Measurements from ENCODE around the gene PODNL1.
"Not testable (repeated sequence)": the region's sequence is repeated elsewhere in the genome, so short reads cannot be mapped to it uniquely, and the experiment has no call there.

Gene PODNL1

DNA sequence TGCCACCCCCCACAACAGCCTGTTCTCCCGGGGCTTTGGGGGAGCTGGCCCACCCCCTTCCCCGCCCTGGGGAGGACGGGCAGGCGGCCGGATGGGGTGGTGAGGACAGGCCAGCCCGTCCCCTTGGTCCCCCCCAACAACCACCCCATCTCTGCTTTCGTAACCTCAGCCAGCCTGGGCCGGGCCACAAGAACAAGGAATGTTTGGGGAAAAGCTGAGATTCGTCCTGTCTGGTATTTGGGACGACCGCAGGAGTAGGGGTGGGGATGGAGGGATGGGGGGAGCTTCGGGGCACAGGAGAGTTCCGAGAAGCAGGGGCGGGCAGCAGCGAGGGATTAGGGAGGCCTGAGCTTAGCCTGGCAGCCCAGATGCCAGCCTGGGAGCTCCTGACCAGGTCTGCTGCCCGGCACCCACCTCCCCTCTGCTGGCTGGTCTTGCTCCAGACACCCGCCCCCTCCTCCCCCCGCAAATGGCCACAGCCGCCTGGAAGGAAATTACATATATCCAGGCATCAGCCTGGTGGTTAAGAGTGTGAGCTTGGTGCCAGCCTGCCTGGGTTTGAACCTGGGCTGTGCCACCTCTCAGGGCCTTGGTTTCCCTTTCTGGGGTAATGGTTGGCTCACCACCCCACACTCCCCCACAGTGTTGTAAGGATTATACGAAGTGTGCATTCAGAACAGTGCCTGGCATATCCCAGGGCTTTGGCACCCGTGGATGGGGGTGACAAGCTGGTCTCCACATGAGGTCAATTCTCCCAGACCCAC is at the start of gene PODNL1:
TSS of gene PODNL1 (minus strand) at position 117 of the 764 bp plus-strand sequence. CDS start 236 bp downstream, outside the sequence.
- DNase-seq (ENCODE audit: low spot score), result no peak

- DNase-seq (ENCODE audit: low spot score), result no peak
These were observed 49.1 kb upstream of the PODNL1 start for GRCh38 chr19:13987101-13987890.

GRCh38 chr19:13986348-13986904 is 48.2 kb upstream of the PODNL1 start:
- no peak for DNase-seq (ENCODE audit: low spot score)

- no peak for DNase-seq (ENCODE audit: low spot score)
These were observed 47.6 kb upstream of the PODNL1 start for GRCh38 chr19:13985771-13986347.

GRCh38 chr19:13984875-13985741 is 46.9 kb upstream of the PODNL1 start:
- DNase-seq (ENCODE audit: low spot score), result no peak

- DNase-seq (ENCODE audit: low spot score), result no peak
These were observed 46.0 kb upstream of the PODNL1 start for GRCh38 chr19:13984186-13984585.

DNA sequence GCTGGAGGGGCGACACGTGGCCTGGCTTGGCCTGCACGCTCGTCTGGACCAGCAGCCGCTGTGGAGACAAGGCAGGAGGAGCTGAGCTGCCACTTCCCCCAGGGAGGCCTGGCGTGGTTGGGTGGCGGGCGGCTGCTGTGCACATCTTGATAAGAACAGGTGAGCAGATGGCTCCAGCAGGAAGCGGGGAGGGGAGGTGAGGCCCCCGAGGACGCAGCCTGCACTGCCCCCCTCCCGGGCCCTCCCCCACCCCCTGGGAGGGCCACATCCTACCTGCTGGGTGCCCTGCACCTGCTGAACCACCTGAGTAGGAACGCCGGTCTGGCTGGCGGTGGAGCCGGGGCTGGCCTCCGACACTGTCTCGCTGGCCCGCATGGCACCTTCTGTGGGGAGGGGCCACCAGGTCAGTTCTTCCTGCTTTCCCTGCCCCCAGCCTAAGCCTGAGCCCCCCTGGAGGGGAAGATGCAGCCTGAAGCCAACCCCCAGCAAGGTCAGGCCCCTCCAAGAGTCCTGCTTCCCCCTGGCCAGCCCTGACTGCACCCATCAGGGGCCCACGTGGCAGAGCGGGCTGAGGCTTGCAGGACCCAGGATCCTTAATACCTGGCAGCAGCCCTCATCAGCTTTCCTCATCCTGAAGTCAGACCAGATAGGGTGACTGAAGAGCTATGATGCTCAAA is 45.1 kb upstream of the PODNL1 start:
- no peak for DNase-seq (ENCODE audit: low spot score)

DNA sequence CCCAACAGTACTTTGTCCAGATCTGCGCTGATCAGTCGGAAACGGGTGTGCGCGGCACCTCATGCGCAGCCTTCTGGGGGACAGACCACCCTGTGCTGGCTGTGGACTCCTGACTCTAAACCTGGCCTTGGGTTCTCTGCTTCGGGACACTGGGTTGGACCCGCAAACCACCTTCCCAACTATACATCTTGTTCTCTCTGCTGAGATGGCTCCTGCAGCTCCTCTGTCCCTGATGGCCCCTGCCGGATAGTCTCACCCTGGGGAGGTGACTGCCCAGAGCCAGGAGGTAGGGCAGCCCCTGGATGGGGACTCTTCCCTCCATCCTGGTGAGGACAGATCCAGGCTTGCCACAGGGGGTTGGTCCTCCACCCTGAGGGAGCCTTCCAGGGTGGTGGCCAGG is 44.6 kb upstream of the PODNL1 start:
- DNase-seq (ENCODE audit: low spot score), result no peak

- DNase-seq (ENCODE audit: low spot score), result no peak
These were observed 43.8 kb upstream of the PODNL1 start for GRCh38 chr19:13981988-13982501.

DNA sequence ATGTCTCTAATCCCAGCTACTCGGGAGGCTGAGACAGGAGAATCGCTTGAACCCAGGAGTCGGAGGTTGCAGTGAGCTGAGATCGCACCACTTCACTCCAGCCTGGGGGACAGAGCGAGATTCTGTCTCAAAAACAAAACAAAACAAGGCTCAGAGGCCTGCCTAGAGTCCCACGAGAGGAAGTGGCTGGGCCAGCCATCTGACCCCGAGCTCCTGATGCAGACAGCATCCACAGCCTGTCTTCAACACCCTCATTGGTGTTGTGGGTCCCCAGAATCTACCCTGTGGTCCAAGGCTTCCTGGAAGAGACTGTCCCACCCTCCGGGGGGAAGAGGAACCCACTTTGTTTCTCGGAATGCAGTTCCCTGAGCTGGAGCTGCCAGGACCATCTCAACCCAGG is 43.2 kb upstream of the PODNL1 start:
- no peak for DNase-seq (ENCODE audit: low spot score)

- DNase-seq (ENCODE audit: low spot score), result no peak
These were observed 42.8 kb upstream of the PODNL1 start for GRCh38 chr19:13981021-13981420.

- no peak for DNase-seq (ENCODE audit: low spot score)
These were observed 42.1 kb upstream of the PODNL1 start for GRCh38 chr19:13980340-13980739.

DNA sequence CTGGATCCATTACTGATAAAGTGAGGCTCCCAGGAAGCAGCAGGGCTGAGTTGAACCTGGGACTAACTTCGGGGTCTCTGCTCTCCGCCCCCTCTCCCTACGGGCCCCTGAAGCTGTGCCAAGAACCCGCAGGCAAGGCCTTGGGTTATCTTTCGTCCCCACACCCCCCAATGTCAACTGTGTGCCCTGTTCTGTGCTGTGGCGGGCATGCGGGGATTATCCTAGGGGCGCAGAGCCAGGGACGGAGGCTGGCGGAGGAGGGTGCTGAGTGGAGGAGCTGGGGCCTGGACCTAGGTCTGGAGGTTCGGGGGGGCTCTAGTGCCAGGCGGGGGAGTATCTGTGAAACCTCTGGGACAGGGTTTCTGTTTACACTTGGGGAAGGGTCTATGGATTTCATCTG is 41.5 kb upstream of the PODNL1 start:
- no peak for DNase-seq (ENCODE audit: low spot score)

- no peak for DNase-seq (ENCODE audit: low spot score)
These were observed 41.0 kb upstream of the PODNL1 start for GRCh38 chr19:13979244-13979615.

DNA sequence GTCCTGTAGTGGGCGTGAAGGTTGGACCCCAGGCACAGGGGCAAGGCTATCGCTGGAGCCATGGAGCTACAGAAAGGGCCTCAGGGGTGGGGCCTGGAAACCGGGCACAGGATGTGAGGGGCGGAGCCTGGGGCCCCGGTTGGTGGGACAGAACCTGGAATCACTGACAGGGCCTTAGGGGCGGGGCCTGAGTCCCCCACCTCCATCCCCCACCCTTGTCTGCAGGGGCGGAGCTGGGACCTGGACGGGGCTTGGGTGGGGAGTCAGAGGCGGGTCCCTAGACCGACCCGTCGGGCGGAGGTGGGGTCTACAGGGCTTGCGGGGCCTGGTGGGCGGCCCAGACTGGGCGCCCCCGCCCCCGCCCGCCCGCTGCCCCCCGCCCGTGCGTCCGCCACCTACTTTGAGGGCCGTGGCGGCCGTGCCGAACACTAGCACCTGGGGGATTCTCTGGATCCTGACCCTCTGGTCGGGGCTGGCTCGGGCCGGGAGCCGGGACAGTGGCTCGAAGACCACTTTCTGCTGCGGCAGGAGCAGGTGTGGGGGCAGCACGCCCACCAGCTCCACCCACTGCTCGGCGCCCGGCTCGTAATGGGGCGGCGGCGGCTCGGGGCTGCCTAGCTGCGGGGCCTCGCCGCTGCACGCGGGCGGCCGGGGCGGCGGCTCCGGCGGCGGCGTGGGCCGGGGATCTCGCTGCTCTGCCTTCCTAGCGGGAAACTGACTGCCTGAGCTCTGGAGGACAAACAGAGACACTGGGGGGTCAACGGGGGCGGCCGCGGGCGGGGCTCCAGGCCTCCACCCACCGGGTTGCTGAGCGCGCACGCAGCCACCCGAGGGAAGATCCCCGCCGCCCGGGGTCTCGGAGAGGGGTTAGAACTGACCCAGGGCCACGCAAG is 40.4 kb upstream of the PODNL1 start:
- DNase-seq (ENCODE audit: low spot score), result no peak

GRCh38 chr19:13977803-13978202 is 39.6 kb upstream of the PODNL1 start:
- no peak for DNase-seq (ENCODE audit: low spot score)

DNA sequence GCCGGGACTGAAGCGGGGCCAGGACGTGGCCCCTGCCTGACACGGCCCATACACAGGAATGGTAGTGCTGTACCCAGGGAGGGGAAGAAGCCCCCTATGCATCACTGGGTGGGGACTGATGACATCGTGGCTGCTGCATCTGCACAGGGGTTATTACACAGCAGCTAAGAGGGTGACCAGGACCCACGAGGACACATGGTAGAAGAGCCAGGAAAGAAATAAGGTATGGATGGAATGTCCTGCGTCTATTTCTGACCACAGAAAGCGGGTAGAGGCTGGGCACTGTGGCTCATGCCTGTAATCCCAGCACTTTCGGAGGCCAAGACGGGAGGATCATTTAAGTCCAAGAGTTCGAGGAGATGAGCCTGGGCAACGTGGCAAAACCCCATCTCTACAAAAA is 38.2 kb upstream of the PODNL1 start:
- DNase-seq (ENCODE audit: low spot score), result no peak

DNA sequence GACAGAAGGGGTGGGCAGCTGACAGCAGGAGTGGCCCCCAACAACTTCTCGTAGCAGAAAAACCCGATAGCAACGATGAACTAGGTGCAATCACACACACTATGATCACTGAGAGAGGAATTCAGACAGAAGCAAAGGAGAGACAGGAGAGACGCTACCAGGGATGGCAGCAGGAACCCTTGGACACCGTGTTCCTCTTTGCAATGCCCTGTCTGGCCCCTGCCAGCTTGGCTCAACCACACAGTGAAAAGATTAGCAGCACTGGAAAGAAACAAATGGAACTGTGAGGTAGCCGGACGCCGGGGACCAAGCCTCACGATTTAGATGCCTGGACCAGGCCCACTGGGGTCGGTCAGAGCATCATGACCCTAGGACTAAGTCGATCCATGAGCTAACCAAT is 37.7 kb upstream of the PODNL1 start:
- DNase-seq (ENCODE audit: low spot score), result no peak

DNA sequence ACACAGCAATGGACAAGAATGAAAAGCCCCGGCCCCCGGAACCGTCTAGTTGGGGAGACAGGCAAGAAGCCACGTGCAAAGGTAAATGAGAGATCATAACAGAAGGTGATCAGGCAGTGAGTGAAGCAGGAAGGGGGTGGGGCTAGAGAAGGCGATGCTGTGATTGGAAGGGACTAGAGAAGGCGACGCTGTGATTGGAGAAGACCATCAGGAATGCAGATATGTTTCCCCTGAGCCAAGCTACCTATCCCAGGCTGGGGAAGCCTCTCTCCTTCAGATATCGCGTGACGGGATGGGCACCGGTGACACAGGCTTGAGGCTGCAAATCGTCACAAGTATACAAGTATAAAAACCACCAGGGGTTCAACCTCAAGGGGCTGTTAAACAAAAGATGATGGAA is 35.9 kb upstream of the PODNL1 start:
- DNase-seq (ENCODE audit: low spot score), result peak; percentile 15

- DNase-seq (ENCODE audit: low spot score), result not testable (repeated sequence)
These were observed 35.3 kb upstream of the PODNL1 start for GRCh38 chr19:13973479-13973878.

Measured in COLO829 (cell line).